NOMO-1 treated with dmso at 0.1 percent for 144 hours (cell line): Measurements from ENCODE around the gene HOXD8.

Source experiments
- DNase-seq: peaks from one replicate; lab custom pipeline; 2025; ENCODE audit not compliant: unreplicated experiment; lab: John Stamatoyannopoulos, UW

HOXD8 gene

DNA sequence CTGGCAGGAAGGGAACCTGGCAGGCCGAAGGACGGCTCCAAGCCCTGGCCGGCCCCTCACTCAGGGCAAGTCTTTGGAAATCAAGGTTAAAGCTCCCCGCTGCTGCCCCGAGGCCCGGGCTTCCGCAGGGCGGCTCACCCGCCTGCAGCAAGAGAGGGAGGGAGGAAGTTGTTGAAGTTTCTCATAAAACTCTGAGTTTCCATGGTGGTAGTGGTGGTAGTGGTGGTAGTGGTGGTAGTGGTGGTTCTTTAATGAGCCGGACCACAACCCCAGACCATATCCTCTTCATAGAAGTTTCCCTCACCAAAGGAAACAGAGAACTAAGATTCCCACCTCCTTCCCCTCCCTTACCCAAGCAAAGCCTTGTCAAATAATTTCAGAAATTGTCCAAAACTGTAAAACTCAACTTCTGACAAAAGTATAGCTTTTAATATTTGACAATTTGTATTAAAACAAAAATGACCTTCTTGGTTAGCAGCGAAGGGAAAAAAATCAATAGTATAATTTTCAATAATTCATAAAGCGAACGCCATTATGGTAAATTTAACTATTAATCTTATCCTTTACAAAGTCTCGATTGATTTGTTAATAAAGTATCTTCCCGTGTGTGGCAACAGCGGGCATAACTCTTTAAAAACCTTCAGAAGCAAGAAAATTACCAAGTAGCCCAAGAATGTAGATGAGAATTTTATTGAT is 14.4 kb upstream of the HOXD8 start:
- no peak for DNase-seq

DNA sequence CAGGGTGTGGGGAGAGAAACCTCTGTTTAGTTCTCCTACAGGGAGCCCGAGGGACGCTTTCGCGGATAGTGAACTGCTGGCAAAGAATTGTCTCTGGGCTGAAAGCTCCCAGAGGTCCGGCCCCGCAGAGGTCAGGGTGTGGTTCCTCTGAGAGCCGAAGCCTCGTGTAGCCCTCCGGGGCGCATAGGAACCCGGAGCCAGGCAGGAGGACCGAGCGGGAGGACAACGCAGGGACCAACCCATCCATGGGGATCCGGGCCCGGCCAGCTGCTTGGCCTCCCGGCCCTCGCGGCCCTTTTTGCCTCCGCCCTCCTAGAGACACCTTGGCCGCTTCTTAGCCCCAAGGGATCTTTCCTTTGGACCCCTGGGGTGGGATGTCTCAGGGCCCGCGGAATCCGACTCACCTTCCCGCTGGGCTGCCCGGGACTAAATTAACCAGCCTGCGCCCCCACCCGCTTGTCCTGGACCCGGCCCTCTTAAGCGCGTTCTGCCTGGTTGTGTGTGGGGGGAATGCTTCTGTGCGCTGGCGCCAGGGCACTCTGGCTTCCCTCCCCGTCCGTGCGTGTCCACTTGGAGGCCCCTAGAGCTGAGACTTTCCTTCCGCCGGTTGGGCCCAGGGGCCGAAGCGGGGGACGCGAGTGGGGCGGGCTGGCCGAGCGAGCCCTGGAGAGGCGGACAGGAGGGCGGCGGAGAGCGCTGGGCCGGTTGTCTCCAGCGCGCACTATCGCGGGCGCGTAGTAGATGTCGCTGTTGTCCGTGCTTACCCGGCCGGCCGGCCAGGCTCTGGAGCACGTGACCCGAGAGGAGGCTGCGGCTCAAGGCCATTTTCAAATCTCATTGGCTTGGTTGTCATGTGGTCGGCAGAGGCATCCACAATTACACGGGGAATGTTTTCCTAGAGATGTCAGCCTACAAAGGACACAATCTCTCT is 13.4 kb upstream of the HOXD8 start, which contains the start of gene HOXD10:
Gene HOXD10 (plus strand): TSS at position 896 of the 931 bp plus-strand sequence. CDS start 56 bp downstream, outside the sequence.
- DNase-seq = no peak

DNA sequence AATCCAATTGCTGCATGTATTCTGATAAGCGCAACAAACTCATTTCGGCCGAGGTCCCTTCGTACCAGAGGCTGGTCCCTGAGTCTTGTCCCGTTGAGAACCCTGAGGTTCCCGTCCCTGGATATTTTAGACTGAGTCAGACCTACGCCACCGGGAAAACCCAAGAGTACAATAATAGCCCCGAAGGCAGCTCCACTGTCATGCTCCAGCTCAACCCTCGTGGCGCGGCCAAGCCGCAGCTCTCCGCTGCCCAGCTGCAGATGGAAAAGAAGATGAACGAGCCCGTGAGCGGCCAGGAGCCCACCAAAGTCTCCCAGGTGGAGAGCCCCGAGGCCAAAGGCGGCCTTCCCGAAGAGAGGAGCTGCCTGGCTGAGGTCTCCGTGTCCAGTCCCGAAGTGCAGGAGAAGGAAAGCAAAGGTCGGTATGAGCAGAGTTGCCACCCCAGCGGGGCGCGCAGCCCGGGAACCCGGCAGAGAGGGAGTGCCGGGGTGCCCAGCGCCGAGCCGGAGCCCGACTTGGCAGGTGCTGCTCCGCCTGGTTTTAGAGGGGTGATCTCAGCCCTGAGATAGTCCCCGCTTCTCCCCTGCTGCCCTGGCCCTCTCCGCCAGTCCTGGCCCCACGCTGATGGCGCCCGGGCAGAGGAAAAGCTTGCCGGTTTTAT is 12.2 kb upstream of the HOXD8 start:
- no peak for DNase-seq

DNA sequence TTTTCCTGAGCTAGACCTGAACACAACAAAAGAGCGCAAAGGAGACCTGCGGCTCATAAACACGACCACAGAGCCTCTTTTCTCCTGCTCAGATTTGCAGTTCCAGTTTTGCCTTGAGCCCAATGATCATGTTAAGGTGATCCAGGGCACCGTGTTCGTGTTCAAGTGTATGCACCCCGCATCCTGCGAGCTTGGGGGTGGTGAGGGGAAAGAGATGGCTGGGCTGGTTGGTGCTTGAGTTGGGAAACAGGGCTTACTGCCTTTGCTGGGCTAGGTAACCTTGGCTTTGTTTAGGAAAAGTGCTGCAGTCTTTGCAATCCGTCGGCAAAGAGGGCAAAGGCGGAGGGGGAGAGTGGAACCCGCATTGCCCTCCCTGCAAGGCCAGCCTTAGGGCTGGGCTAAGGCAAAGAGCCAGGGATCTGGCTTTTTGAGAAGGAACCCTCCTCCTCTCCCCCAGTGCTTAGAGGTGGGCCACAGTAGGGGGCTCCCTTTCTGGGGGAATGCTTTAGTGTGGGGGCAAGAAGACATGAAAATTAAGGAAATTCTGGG is 11.6 kb upstream of the HOXD8 start:
- DNase-seq = no peak

DNA sequence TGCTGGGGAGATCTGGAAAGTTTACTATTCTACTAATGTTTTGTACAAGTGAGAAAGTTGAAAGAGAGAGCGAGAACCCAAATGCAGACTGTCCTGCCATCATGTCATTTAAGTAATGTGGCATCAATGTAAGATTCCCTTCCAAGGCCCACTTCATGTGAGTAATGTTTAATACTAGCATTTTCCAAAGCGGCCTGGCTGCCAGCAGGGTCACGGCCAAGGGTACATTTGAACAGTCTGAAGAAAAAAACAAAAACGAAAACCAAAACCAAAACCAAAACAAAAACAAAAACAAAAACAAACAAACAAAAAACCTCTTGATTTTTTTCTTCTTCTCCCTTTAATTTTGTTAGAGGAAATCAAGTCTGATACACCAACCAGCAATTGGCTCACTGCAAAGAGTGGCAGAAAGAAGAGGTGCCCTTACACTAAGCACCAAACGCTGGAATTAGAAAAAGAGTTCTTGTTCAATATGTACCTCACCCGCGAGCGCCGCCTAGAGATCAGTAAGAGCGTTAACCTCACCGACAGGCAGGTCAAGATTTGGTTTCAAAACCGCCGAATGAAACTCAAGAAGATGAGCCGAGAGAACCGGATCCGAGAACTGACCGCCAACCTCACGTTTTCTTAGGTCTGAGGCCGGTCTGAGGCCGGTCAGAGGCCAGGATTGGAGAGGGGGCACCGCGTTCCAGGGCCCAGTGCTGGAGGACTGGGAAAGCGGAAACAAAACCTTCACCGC is 10.7 kb upstream of the HOXD8 start:
- DNase-seq = peak; percentile 22

DNA sequence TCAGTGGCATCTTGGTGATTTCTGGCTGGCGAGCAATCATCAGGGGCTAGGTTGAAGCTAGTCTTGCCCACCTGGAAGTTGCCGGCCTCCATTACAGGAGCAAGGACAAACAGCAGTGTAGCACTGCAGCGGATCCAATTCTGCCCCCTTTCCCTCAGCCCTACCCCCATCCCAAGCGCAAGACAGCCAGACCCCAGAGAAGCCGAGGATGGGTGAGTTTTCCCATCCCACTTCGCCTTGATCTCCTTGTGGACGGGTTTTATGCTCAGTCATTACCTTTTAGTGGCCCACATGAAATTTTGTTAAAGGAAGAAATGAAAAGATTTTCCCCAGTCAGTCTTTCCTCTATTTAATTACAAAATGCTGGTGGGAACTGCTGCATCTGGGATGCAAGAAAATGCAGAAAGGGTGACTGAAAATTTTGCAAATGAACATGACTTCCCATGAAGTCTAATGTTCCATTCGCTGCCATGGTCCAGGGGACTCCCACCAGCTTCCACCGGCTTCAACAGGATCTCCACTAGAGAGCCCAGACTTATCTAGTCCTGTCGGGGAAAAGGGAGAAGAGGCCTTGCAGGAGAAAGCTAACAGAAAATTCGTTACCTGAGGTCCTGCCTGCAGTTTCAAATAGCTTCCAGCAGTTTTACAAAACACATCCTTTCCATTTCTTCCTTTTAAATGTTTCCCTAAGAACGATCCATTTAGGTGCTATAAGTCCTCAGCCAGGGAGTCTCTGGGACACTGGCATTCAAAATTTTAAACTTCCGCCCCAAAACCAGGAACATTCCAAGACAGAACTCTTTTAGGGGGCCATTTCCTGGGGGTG is 8.9 kb upstream of the HOXD8 start:
- no peak for DNase-seq

DNA sequence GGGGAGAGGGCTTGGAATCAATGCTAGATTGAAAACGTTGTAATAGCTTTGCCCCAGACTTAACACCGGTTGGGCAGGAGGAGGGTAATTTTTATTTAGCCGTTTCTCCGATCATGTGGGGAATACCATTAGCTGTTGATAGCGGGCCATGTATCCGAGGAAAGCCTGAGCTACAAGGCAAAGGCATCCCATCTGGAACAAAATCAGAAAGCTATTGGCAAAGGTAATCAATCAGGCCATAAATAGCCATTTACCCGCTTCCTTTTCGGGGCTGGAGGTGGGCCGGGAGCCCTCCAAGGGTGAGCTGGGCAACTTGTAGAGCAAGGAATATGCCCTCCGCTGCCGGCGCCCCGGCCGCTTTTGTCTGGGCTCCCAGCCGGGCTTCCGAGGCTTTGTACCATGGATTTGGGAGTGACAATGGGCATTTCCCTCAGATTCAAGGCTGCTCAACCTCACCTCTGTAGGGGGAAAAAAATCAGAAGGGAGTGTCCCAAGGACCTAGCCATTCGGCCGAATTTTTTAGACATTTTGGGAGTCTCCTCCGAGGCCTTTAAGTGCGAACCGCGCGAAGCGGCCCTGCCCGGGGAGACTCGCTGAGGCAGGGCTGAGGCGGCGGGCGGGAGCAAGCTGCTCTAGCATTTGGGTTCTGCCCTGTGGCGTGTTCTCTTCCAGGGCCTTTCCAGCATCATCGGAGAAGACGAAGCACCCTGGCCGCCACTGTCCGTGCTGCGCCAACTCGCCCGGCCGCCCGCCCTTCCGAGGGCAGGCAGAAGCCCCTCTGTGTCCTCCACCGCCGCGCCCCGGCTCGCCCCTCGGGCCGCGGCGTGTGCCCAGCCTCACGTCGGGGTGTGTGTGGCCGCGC is 8.1 kb upstream of the HOXD8 start:
- DNase-seq = no peak

DNA sequence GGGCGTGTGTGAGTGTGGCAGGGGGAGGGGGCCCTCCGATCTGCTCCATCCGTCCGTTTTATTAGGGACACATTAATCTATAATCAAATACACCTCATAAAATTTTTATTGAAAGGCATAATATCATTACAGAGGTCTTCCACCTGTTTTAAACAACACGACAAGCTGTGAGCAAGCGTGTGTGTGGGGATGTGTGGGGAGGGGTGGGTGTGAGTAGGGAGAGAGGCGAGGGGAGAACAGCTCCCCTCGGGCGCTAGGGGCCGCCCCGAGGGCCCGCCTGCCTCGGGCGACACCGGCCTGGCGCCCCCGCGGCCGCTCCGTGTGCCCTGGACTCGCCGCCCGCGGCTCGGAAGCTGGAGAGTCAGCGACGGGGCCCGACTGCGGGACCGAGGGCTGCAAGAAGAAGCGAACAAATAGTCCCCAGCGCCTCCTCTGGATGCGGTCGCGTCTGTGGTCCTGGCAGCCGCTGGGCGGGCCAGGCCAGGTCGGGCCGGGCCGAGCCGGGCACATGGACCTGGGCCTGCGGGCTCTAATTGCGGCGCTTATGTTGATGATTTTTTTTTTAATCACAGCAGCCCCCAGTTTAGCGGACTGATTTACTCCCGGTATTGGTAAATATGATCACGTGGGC is 7.3 kb upstream of the HOXD8 start:
- no peak for DNase-seq

DNA sequence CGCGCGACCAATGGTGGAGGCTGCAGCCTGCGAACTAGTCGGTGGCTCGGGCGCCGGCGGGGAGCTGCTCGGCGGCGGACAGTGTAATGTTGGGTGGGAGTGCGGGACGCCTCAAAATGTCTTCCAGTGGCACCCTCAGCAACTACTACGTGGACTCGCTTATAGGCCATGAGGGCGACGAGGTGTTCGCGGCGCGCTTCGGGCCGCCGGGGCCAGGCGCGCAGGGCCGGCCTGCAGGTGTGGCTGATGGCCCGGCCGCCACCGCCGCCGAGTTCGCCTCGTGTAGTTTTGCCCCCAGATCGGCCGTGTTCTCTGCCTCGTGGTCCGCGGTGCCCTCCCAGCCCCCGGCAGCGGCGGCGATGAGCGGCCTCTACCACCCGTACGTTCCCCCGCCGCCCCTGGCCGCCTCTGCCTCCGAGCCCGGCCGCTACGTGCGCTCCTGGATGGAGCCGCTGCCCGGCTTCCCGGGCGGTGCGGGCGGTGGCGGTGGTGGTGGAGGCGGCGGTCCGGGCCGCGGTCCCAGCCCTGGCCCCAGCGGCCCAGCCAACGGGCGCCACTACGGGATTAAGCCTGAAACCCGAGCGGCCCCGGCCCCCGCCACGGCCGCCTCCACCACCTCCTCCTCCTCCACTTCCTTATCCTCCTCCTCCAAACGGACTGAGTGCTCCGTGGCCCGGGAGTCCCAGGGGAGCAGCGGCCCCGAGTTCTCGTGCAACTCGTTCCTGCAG is 6.7 kb upstream of the HOXD8 start, which contains the start of gene HOXD9:
Gene HOXD9 (plus strand): TSS at position 37 of the 728 bp plus-strand sequence. CDS start 50 bp downstream, at position 87.
- DNase-seq = no peak

DNA sequence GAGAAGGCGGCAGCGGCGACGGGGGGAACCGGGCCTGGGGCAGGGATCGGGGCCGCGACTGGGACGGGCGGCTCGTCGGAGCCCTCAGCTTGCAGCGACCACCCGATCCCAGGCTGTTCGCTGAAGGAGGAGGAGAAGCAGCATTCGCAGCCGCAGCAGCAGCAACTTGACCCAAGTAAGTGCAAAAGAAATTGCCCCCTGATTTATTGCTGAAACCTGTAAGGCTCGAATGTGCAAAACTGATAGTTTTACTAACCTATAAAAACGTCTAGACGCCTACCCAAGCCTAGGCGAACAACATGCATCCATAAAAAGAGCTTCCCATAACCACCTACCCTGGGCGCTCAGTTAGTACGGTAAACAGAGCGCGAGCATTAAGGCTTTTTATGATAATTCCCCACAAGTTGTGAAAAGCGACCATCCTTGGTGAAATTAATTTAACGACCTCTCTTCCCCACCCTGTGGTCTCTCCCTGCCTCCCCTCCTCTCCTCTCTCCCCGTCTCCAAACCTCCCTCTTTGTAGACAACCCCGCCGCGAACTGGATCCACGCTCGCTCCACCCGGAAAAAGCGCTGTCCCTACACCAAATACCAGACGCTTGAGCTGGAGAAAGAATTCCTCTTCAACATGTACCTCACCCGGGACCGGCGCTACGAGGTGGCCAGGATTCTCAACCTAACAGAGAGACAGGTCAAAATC is 5.9 kb upstream of the HOXD8 start:
- no peak for DNase-seq

DNA sequence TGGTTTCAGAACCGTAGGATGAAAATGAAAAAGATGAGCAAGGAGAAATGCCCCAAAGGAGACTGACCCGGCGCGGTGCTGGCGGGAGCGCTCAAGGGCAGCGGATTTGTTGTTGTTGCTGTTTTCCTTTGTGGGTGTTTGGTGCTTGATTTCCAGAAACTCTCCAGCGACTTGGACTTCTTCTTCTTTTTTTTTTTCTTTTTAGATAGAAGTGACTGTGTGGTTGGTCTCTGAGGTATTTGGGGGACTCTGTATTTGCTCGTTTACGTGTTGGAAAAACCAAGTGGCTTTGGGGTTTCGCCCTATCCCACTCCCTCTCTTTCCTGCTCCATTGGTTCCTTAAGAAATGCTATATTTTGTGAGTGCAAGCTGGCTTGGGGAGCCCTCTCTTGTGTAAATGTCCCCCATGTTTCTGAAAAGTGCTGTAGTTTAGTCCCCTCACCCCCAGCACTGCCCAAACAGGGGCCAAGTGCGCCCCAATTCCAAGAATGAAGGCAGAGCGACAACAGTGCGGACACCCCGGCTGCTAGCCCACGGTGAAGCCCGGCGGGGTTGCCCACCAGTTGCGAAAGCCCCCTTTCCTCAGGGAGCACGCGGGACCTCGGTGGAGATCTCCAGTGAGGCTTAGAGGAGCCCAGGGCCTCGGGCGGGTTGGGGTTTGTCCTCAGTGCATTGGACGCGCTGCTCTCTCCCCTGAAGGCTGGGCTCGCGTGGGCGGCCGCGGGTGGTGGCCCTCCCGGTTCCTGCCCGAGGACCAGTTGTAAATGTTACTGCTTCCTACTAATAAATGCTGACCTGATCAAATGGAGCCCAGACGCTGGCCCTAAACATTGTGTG is 5.2 kb upstream of the HOXD8 start:
- no peak for DNase-seq

DNA sequence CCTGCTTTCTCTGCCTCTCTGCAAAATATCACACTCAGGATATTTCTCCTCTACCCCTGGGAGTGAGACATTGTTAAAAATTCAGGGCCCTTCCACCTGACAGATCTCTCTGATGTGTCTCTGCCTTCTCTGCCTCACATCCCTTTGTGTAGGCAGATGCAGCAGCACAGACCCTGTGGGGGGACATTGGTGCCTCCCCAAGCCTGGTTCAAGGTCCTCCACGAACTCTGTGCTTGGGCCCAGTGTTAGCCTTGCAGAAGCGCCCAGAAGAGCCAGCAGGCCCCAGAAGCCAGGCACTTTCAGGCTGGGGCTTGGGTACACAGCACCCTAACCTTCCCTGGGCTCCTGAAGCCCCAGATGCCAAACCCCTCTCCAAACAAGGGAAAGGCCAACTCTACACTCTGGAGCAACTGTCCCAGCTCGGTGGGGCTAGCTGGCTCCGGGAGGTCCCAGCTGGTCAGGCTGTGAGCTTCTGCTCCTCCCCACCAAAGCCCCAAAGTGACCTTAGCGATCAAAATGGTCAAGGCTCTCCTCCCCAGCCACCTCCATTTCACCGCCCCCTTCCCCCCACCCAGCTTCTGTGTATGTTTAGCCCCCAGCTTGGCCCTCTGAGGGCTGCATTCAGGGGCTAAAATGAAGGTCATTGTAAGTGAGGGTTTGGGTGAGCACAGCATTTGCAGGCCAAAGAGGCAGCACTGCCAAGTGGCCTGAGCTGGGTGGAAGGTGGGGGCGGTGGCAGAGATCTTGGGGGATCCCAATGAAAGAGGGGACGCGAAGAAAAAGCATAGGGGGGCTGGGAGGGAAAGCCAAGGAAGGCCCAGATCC is 4.3 kb upstream of the HOXD8 start:
- DNase-seq = no peak

DNA sequence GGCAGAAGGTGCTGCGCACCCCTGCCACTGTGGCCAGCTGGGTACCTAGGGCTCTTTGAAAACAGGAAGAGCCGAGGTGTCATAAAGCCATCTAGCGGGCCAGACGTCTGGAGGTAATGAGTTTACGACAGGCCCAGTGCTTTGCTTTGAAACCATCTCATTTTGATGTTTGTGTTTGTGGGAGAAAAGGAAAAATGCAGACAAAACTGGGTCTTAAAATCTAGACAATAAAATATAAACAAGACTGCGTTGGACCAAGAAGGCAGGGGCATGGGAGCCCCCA is 3.8 kb upstream of the HOXD8 start:
- no peak for DNase-seq

DNA sequence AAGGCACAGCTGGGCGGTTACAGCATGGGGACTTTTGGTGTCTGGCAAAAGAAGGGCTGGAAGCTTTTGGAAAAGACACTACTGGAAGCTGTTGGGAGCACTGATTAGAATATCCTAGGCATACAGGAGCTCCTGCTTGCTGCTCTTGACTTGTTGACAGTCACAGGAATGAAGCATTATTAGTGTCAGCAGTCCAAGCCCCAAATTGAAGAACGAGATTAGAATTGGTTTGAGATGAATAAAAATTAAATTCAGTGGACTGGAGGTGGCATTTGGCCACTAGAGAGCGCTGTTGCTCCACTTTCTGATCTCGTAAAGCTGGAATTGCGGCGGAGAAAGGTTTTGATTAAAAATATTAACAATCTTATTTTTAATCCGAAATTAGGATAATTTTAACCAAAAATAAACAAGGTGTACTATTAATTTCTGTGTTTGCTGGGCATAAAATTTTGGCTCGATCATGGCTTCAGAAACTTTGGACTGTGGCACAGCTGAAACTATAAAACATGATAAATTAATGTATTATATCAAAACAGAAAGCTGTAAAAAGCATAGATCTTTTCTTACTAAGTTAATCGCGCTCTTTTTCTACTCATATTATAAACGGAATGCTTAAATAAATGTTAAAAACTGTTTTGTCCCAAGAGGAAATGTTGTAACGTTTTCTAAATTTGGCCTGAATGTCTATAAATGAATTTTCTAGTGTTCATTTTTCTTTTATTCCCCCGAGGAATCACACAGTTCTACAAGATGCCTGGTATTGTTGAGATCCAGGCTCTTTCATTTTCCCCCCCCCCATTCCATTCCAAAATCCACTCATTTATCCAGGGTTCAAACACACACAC is 2.4 kb upstream of the HOXD8 start:
- no peak for DNase-seq

DNA sequence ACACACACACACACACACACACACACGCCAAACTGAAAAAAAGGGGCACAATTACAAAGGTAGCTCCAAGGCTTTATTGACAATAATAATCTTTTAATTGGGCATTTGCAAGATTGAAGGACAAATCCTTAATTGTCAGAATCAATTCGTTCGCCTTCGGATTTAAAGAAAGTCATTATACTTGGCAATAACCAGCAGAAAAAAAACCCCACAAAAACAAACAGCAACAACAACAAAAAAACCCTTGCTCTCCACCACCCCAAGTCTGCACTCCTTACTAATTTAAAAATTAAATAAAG is 1.8 kb upstream of the HOXD8 start:
- DNase-seq = no peak
